ENCODE data around the gene NCK2. TPM values are rescaled to one million over a fixed set of nuclear protein-coding genes. Genes with fewer than 3 reads are reported as not detected.

Gene NCK2
- total and polyA plus RNA-seq, 2 of the 4 experiments (the other 2 are of a cell fraction): 15.8 to 22.2 TPM

GRCh38 chr2:105874466-105874865, 129.8 kb downstream of the NCK2 start:
- CTCF ChIA-PET: interaction anchor here (0.7 kb wide), 1 partner anchor 11 kb away, joined by 4 read pairs; no protein-coding TSS in a partner anchor

More at GRCh38 chr2:105874466-105874865, 129.8 kb downstream of the NCK2 start:
- POLR2A ChIA-PET (ENCODE audit: unreplicated experiment): no interaction called here
- WGBS, 2 experiments (ENCODE audit: extremely low coverage in 2 of 2, insufficient read length in 1 of 2): no CpG with 5 or more reads among the region's 6 CpGs
- Histone ChIP-seq H4K91ac (ENCODE audit: insufficient read depth, low read depth, low read length) (no peak overlapping the region), H3K27me3 (ENCODE audit: control insufficient read depth, insufficient read depth, low read length) (no peaks in the 10 kb centered on the region), H3K9me1 (ENCODE audit: insufficient read depth, low read length) (peaks cover 24% of the 10 kb centered on the region; the same call in 1 of the 2 replicates), H3K14ac (replicated peaks; ENCODE audit: low read depth, low read length) (no peak overlapping the region), H3K4me3 (ENCODE audit: insufficient read depth, low read depth, low read length) (no peak overlapping the region), H3K9me3 (ENCODE audit: control insufficient read depth, insufficient read depth, low read length) (peaks cover 2% of the 10 kb centered on the region; the same call in 1 of the 2 replicates), H3K18ac (ENCODE audit: low read depth, low read length) (no peak overlapping the region), H2AK5ac (ENCODE audit: low read depth, low read length) (no peak overlapping the region), H3K4ac (ENCODE audit: low read depth, low read length) (no peak overlapping the region), H2AFZ (replicated peaks; ENCODE audit: low read length, poor library complexity) (no peak overlapping the region), H4K20me1 (ENCODE audit: insufficient read depth, low read length) (no peaks in the 10 kb centered on the region), H3K9ac (ENCODE audit: low read depth, low read length) (no peak overlapping the region), H3K79me1 (ENCODE audit: low read depth in 1 of 2, low read length in 2 of 2) (peaks cover 40 to 70% of the 10 kb centered on the region in 2 experiments), H2BK5ac (ENCODE audit: low read depth, low read length, poor library complexity, severe bottlenecking) (no peak overlapping the region), H2BK20ac (ENCODE audit: low read depth, low read length) (no peak overlapping the region), H3K23ac (ENCODE audit: low read depth, low read length) (no peak overlapping the region), H3K4me2 (ENCODE audit: low read depth, low read length) (no peak overlapping the region), H3K36me3 (ENCODE audit: control insufficient read depth, insufficient read depth, low read length) (peaks cover 2% of the 10 kb centered on the region; the same call in 1 of the 2 replicates), H4K8ac (ENCODE audit: low read depth in 2 of 2, low read length in 2 of 2) (no peak overlapping the region), H3K27ac (ENCODE audit: insufficient read depth, low read length) (no peak overlapping the region), H3K4me1 (ENCODE audit: control insufficient read depth, insufficient read depth, low read length) (peaks cover 6% of the 10 kb centered on the region), H3K56ac (ENCODE audit: extremely low read depth, insufficient read depth, low read length) (no peak overlapping the region), H2BK15ac (ENCODE audit: low read depth, low read length) (no peak overlapping the region), H2AK9ac (replicated peaks; ENCODE audit: low read depth, low read length, poor library complexity) (no peak overlapping the region), H4K5ac (ENCODE audit: low read depth, low read length) (no peak overlapping the region), H2BK120ac (ENCODE audit: low read depth, low read length) (no peak overlapping the region)
- in situ Hi-C loops (cut with MboI; ENCODE audit: low sequenced_read_pairs): no loop called here
- intact Hi-C loops (cut with micrococcal nuclease): no loop called here
- dilution Hi-C loops (cut with HindIII; ENCODE audit: low sequenced_read_pairs, unreplicated experiment): no loop called here
- TF ChIP-seq NFE2L2 (IDR thresholded peaks at IDR 0.05; ENCODE audit: low read depth, low read length): no peak
- no peak for TF ChIP-seq RCOR1 (IDR thresholded peaks at IDR 0.05; ENCODE audit: insufficient replicate concordance, low read length)
- TF ChIP-seq CHD1 (IDR thresholded peaks at IDR 0.05; ENCODE audit: low read depth, low read length): no peak
- no peak for TF ChIP-seq ELK1 (IDR thresholded peaks at IDR 0.05; ENCODE audit: borderline replicate concordance, low read depth, low read length)
- TF ChIP-seq RAD21 (IDR thresholded peaks at IDR 0.05; ENCODE audit: low read length): no peak
- ATAC-seq (ENCODE audit: low read depth): no peak
- no peak for DNase-seq
- BruUV-seq (replicated peaks): no TSS peak

All from IMR-90 (cell line).